H1 (cell line): ENCODE results near the gene TCN2. TPM values are rescaled to one million over a fixed set of nuclear protein-coding genes. Genes with fewer than 3 reads are reported as not detected.

Experiments used
- CHD2 ChIP-seq: IDR thresholded peaks from 2 replicates; pipeline ENCODE4 v1.6.1; 2012; ENCODE audit warnings: low read length, improper control_type of control experiment
- CTBP2 ChIP-seq: IDR thresholded peaks from 2 replicates; pipeline ENCODE4 v1.7.0; 2011; ENCODE audit warnings: borderline replicate concordance, mild to moderate bottlenecking, moderate library complexity, mixed read lengths, low read length; ENCODE audit not compliant: insufficient read depth, insufficient read length
- E2F6 ChIP-seq: IDR thresholded peaks from 2 replicates; pipeline ENCODE4 v1.6.1; 2012; ENCODE audit warnings: inconsistent platforms
- HDAC6 ChIP-seq: IDR thresholded peaks from one replicate; pipeline ENCODE4 v1.7.1; 2012; ENCODE audit warnings: low read depth, mild to moderate bottlenecking, inconsistent platforms, low read length, moderate library complexity
- KDM4A ChIP-seq: IDR thresholded peaks from one replicate; pipeline ENCODE4 v1.7.1; 2012; ENCODE audit warnings: low read depth, mild to moderate bottlenecking, moderate library complexity, low read length, inconsistent platforms; ENCODE audit not compliant: severe bottlenecking
- MAX ChIP-seq: IDR thresholded peaks from 2 replicates; pipeline ENCODE4 v1.6.1; 2012; ENCODE audit warnings: inconsistent platforms
- NANOG ChIP-seq: IDR thresholded peaks from 2 replicates; pipeline ENCODE4 v1.6.1; 2011; ENCODE audit warnings: low read length, low read depth, mild to moderate bottlenecking, inconsistent platforms; ENCODE audit not compliant: insufficient read depth, poor library complexity, severe bottlenecking
- POU5F1 ChIP-seq: IDR thresholded peaks from 2 replicates; pipeline ENCODE4 v1.6.1; 2011; ENCODE audit warnings: low read depth, mild to moderate bottlenecking, low read length, moderate library complexity
- SIX5 ChIP-seq: IDR thresholded peaks from 2 replicates; pipeline ENCODE4 v1.6.1; 2011; ENCODE audit warnings: mild to moderate bottlenecking, low read depth, low read length
- TCF12 ChIP-seq: IDR thresholded peaks from 2 replicates; pipeline ENCODE4 v1.6.1; 2011; ENCODE audit warnings: low read depth, mild to moderate bottlenecking, low read length
- ZNF274 ChIP-seq: IDR thresholded peaks from 2 replicates; pipeline ENCODE4 v1.7.0; 2012; ENCODE audit warnings: low read length, borderline replicate concordance; ENCODE audit errors: extremely low read depth
- polyA plus RNA-seq, 7 experiments: library from polyadenylated mRNA; depleted of rRNA in 3 of 7; stranded (reverse) in 5 of 7; unstranded in 2 of 7; fragments of >200 nt in 5 of 7; fragments of 200-250 nt in 2 of 7; gene quantifications; 1 replicate in 5 of 7; 2 replicates in 1 of 7; 4 replicates in 1 of 7; pipeline versions ENCODE4 v1.2.1 to v1.2.3, GENCODE V29; 2011 to 2013; ENCODE audit warnings: missing spikeins in 2 of 7, mixed read lengths in 2 of 7
- total RNA-seq: library from RNA; stranded (reverse); fragmentation: NEBNext Ultra II Directional; extraction: Animal tissue kit (Norgen Biotek cat#: 25700); gene quantifications from 2 replicates; pipeline ENCODE4 v1.2.1, GENCODE V29; 2021

Gene TCN2
- total and polyA plus RNA-seq, 2 of the 8 experiments (the other 6 are each of a cell fraction or from before 2014, with no cell fraction given) = 30.0 to 87.8 TPM

GRCh38 chr22:30611197-30611596 is 4.2 kb downstream of the TCN2 start (continued):
- TF ChIP-seq MAX = no peak
- TF ChIP-seq CHD2 = no peak
- no peak for TF ChIP-seq ZNF274
- no peak for TF ChIP-seq TCF12
- no peak for TF ChIP-seq NANOG
- no peak for TF ChIP-seq E2F6
- no peak for TF ChIP-seq SIX5
- TF ChIP-seq HDAC6 = no peak
- no peak for TF ChIP-seq KDM4A
- TF ChIP-seq POU5F1 = no peak
- no peak for TF ChIP-seq CTBP2
